Right lobe of liver (tissue), 4 donors: ENCODE measurements around the gene SLC39A10.

Source experiments
- CTCF ChIP-seq, 4 donors: fragments of 200-600 bp in 3 of 4; fragments of 450-650 bp in 1 of 4; IDR thresholded peaks; one replicate each; pipeline versions ENCODE4 v1.5.1 to v1.8.0; 2016 to 2022; ENCODE audit warnings: antibody characterized with exemption in 4 of 4, mild to moderate bottlenecking in 2 of 4
- POLR2A ChIP-seq: fragments of 450-650 bp; IDR thresholded peaks from one replicate; pipeline ENCODE4 v1.6.1; 2017; ENCODE audit warnings: antibody characterized with exemption, mild to moderate bottlenecking
- donor health status: DM: no; HTN: no; CAD: no.
- donor health status: DM: no; HTN: no; CAD: no.
- donor health status: DM: no; HTN: yes; CAD: no.

GRCh38 chr2:195639959-195640358 lies 17.1 kb upstream of the SLC39A10 start:
- TF ChIP-seq CTCF (IDR thresholded peaks at IDR 0.05) (no peak), POLR2A (no peak)
